Esophagus (tissue), 2 donors: ENCODE data around the gene DRAP1. TPM values are rescaled to one million over a fixed set of nuclear protein-coding genes. Genes with fewer than 3 reads are reported as not detected.
"Not testable (repeated sequence)": the region's sequence is repeated elsewhere in the genome, so short reads cannot be mapped to it uniquely, and the experiment has no call there.

Experiments
- H3K27ac ChIP-seq, 2 donors: one replicate each; pipeline ENCODE4 v1.5.1; 2013; ENCODE audit warnings: low read depth in 2 of 2, mild to moderate bottlenecking in 2 of 2, inconsistent platforms in 1 of 2, low read length in 1 of 2, moderate library complexity in 1 of 2
- H3K27me3 ChIP-seq, 2 donors: one replicate each; pipeline ENCODE4 v1.6.1; 2013; ENCODE audit warnings: low read length in 2 of 2, control low read depth in 1 of 2, mild to moderate bottlenecking in 1 of 2; ENCODE audit not compliant: insufficient read depth in 2 of 2, control insufficient read depth in 1 of 2
- H3K36me3 ChIP-seq, 2 donors: one replicate each; pipeline ENCODE4 v1.6.1; 2013; ENCODE audit warnings: low read length in 1 of 2; ENCODE audit not compliant: control insufficient read depth in 2 of 2, insufficient read depth in 2 of 2
- H3K4me1 ChIP-seq, 2 donors: one replicate each; pipeline ENCODE4 v1.6.1; 2013; ENCODE audit warnings: low read length in 1 of 2; ENCODE audit not compliant: control insufficient read depth in 2 of 2, insufficient read depth in 2 of 2
- H3K4me3 ChIP-seq, 2 donors: one replicate each; pipeline ENCODE4 v1.5.1; 2013; ENCODE audit warnings: low read length in 2 of 2, mild to moderate bottlenecking in 2 of 2, low read depth in 1 of 2, moderate library complexity in 1 of 2
- H3K9me3 ChIP-seq, 2 donors: one replicate each; pipeline ENCODE4 v1.6.1; 2013; ENCODE audit warnings: mild to moderate bottlenecking in 2 of 2, low read depth in 1 of 2, low read length in 1 of 2, moderate library complexity in 1 of 2; ENCODE audit not compliant: control insufficient read depth in 2 of 2, insufficient read depth in 1 of 2
- WGBS, 2 donors: extraction: QIAGEN DNeasy Blood & Tissue Kit; methylation state at CpG; one replicate each; pipeline ENCODE4 v1.1.7; 2013; 5-methylcytosine and 5-hydroxymethylcytosine counted together
- polyA plus RNA-seq, 2 donors: library from polyadenylated mRNA; stranded (reverse); fragments of 200-250 nt; gene quantifications; one replicate each; pipeline ENCODE4 v1.2.3, GENCODE V29; 2013
- donor health status: healthy with polysubstance abuse.
- donor health status: Bipolar disorder and iron deficiency.

DRAP1 gene
- polyA plus RNA-seq, 2 donors = 89.6 to 103 TPM

- Histone ChIP-seq H3K4me3 (no peak within 1 kb of the TSS), H3K9me3 (no peaks in the 10 kb centered on the region), H3K36me3 (no peaks in the 10 kb centered on the region), H3K4me1 (no peaks in the 10 kb centered on the region), H3K27ac (no peak within 1 kb of the TSS), H3K27me3 (no peaks in the 10 kb centered on the region)
- 75 to 77% methylated on average over 13 of the region's 13 CpGs for WGBS, 2 donors
Measured at GRCh38 chr11:65945430-65945911, 26.2 kb downstream of the DRAP1 start, which contains the start of gene TSGA10IP. TSGA10IP (plus strand) TSS chr11:65945480; CDS start chr11:65945676, 196 bp downstream.

- 86 to 88% methylated on average over 11 of the region's 11 CpGs for WGBS, 2 donors
- Histone ChIP-seq H3K36me3 (no peaks in the 10 kb centered on the region), H3K27ac (no peak overlapping the region)
Measured at GRCh38 chr11:65945941-65946558, 26.8 kb downstream of the DRAP1 start.

GRCh38 chr11:65946655-65947054 is 27.4 kb downstream of the DRAP1 start:
- WGBS, 2 donors = 79 to 81% methylated on average over 4 of the region's 4 CpGs
- H3K27me3 ChIP-seq = no peaks in the 10 kb centered on the region
- no peaks in the 10 kb centered on the region for H3K9me3 ChIP-seq

More at GRCh38 chr11:65945941-65946558, 26.8 kb downstream of the DRAP1 start:
- Histone ChIP-seq H3K27me3 (no peaks in the 10 kb centered on the region), H3K9me3 (no peaks in the 10 kb centered on the region), H3K4me1 (no peaks in the 10 kb centered on the region), H3K4me3 (no peak overlapping the region)

DNA sequence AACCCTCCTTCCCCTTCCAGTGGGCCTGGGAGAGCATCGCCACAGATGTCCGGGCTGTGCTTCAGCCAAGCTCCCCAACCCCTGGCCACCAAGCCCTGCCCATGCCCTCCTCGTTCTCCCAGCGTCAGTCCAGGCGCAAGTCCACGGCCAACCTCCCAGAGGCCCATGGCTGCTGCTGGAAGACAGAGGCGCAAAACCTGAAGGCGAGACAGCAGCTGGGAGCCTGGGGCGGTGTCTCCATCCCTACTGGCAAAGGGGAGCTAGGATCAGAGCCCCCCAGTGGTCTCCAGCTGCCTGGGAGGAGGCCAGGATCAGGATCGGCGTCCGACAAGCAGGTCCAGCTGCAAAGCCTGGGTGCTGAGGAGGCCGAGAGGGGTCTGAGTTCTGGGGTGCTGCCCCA is 27.9 kb downstream of the DRAP1 start:
- no peaks in the 10 kb centered on the region for H3K36me3 ChIP-seq
- H3K9me3 ChIP-seq = no peaks in the 10 kb centered on the region
- no peak overlapping the region for H3K4me3 ChIP-seq
- H3K27me3 ChIP-seq = no peaks in the 10 kb centered on the region
- H3K27ac ChIP-seq = no peak overlapping the region
- 67 to 71% methylated on average over 13 of the region's 13 CpGs for WGBS, 2 donors
- no peaks in the 10 kb centered on the region for H3K4me1 ChIP-seq

More at GRCh38 chr11:65946655-65947054, 27.4 kb downstream of the DRAP1 start:
- Histone ChIP-seq H3K4me1 (no peaks in the 10 kb centered on the region), H3K4me3 (no peak overlapping the region), H3K27ac (no peak overlapping the region), H3K36me3 (no peaks in the 10 kb centered on the region)

- H3K27me3 ChIP-seq = no peaks in the 10 kb centered on the region
- no peaks in the 10 kb centered on the region for H3K9me3 ChIP-seq
- H3K36me3 ChIP-seq = no peaks in the 10 kb centered on the region
- WGBS, 2 donors = 80 to 84% methylated on average over 12 of the region's 12 CpGs
- no peak overlapping the region for H3K4me3 ChIP-seq
- no peaks in the 10 kb centered on the region for H3K4me1 ChIP-seq
- H3K27ac ChIP-seq = no peak overlapping the region
Measured at GRCh38 chr11:65947603-65948125, 28.4 kb downstream of the DRAP1 start.

DNA sequence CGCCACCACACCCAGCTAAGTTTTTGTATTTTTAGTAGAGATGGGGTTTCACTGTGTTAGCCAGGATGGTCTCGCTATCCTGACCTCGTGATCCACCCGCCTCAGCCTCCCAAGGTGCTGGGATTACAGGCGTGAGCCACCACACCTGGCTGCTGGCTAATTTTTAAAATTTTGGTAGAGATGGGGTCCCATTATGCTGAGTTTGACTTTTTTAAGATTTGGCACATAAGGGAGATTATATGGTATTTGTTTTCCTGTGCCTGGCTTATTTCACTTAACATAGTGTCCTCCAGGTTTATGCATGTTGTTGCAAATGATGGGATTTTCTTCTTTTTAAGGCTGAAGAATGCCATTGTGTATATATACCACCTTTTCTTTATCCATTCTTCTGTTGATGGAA is 31.5 kb downstream of the DRAP1 start:
- H3K27ac ChIP-seq, H3K9me3 ChIP-seq, H3K27me3 ChIP-seq, H3K36me3 ChIP-seq, H3K4me3 ChIP-seq, H3K4me1 ChIP-seq: not testable (repeated sequence)
- 87 to 96% methylated on average over 4 to 5 of the region's 5 CpGs for WGBS, 2 donors

- H3K9me3 ChIP-seq, H3K36me3 ChIP-seq, H3K27me3 ChIP-seq, H3K4me3 ChIP-seq, H3K4me1 ChIP-seq, H3K27ac ChIP-seq: not testable (repeated sequence)
- WGBS, 2 donors = 30 to 42% methylated on average over 3 of the region's 3 CpGs
Measured at GRCh38 chr11:65951641-65952040, 32.4 kb downstream of the DRAP1 start.

GRCh38 chr11:65952052-65952521 is 32.9 kb downstream of the DRAP1 start:
- H3K4me3 ChIP-seq = no peak overlapping the region
- H3K36me3 ChIP-seq = no peaks in the 10 kb centered on the region
- no peaks in the 10 kb centered on the region for H3K27me3 ChIP-seq
- 33 to 41% methylated on average over 6 of the region's 6 CpGs for WGBS, 2 donors
- no peaks in the 10 kb centered on the region for H3K9me3 ChIP-seq
- H3K4me1 ChIP-seq = no peaks in the 10 kb centered on the region
- no peak overlapping the region for H3K27ac ChIP-seq

DNA sequence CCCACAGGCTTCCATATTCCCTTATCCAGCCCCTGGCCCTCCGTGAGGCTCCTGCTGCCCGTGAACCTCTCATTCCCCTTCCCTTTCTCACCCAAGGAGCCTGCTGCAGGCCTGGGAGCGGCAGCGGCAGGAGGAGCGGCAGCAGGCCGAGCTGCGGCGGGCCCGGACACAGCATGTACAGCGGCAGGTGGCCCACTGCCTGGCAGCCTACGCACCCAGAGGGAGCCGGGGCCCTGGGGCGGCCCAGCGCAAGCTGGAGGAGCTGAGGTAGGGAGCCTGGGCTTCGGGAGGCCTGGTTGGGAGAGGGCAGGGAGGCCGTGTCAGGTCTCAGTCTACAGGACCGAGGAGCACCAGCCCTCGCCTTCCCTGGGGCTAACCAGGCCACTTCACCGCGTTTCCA is 34.2 kb downstream of the DRAP1 start:
- Histone ChIP-seq H3K4me1 (no peaks in the 10 kb centered on the region), H3K27me3 (no peaks in the 10 kb centered on the region), H3K27ac (no peak overlapping the region), H3K4me3 (no peak overlapping the region), H3K36me3 (no peaks in the 10 kb centered on the region), H3K9me3 (no peaks in the 10 kb centered on the region)
- WGBS, 2 donors = 90 to 94% methylated on average over 20 of the region's 20 CpGs

DNA sequence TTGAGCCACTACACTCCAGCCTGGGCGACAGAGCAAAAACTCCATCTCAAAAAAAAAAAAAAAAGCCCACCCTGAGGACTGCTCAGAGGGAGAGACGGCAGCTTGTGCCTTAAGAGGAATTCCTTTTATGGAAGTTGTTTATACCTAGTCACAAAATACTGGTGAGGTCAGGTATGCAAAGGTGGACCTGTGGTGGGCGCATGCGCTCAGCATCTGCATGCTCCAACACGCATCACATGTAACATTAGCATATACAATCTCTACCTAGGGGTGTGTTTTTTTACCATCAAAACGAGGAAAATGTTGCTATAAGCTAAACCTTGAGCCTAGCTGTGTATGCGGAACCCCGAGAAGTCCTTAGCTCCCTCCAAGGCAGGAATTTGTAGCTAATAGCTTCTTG is 35.5 kb downstream of the DRAP1 start:
- 53 to 55% methylated on average over 8 of the region's 8 CpGs for WGBS, 2 donors
- Histone ChIP-seq H3K4me3 (no peak overlapping the region), H3K9me3 (no peaks in the 10 kb centered on the region), H3K36me3 (no peaks in the 10 kb centered on the region), H3K27me3 (no peaks in the 10 kb centered on the region), H3K27ac (no peak overlapping the region), H3K4me1 (no peaks in the 10 kb centered on the region)
